ENCODE measurements around the gene CYTH4.

GRCh38 chr22:37293172-37293571, 10.9 kb downstream of the CYTH4 start:
- TF ChIP-seq POLR2AphosphoS5 (IDR thresholded peaks at IDR 0.05) (no peak), CTCF (IDR thresholded peaks at IDR 0.05) (no peak), POLR2A (IDR thresholded peaks at IDR 0.05) (no peak), EP300 (IDR thresholded peaks at IDR 0.05) (no peak)

Measured in gastroesophageal sphincter (tissue), 3 donors.